PC-3 (cell line): ENCODE results near the gene ZXDC. TPM values are rescaled to one million over a fixed set of nuclear protein-coding genes. Genes with fewer than 3 reads are reported as not detected.

Experiments used
- ATAC-seq: fragments of 200-7000 bp; cut with Tn5 transposase; 2 replicates; pipeline ENCODE4 v1.9.1; 2020; ENCODE audit warnings: mild to moderate bottlenecking, moderate library complexity
- BruUV-seq: library from RNA; stranded (reverse); fragments of 400-500 nt; replicated peaks from 2 replicates; lab custom pipeline; 2021; lab: Mats Ljungman, UMichigan
- CTCF ChIA-PET: fragments of 300-600 bp; sonication (Branson Sonifier 250); formaldehyde crosslinking; loops from one replicate; lab custom pipeline; 2022; ENCODE audit warnings: antibody characterized with exemption; lab: Charles Lee
- POLR2A ChIA-PET: fragments of 300-600 bp; sonication (Branson Sonifier 250); formaldehyde crosslinking; loops from one replicate; lab custom pipeline; 2022; ENCODE audit warnings: antibody characterized with exemption; ENCODE audit not compliant: unreplicated experiment; lab: Charles Lee
- DNase-seq: peaks from one replicate; pipeline ENCODE4 v3.0.0-alpha.2; 2015
- H2AFZ ChIP-seq: fragments of 300-600 bp; sonication (generic); 2 replicates; pipeline ENCODE4 v1.6.0; 2016; ENCODE audit warnings: antibody characterized with exemption, low read length
- H3F3A ChIP-seq: fragments of 300-600 bp; sonication (generic); one replicate; pipeline ENCODE4 v1.6.0; 2017; ENCODE audit warnings: antibody characterized with exemption, low read length, control low read depth, mild to moderate bottlenecking; ENCODE audit not compliant: unreplicated experiment
- H3K27ac ChIP-seq: fragments of 300-600 bp; sonication (generic); 2 replicates; pipeline ENCODE4 v1.5.1; 2016; ENCODE audit warnings: mild to moderate bottlenecking, low read length
- H3K27me3 ChIP-seq: fragments of 300-600 bp; sonication (generic); 2 replicates; pipeline ENCODE4 v1.6.1; 2016; ENCODE audit warnings: low read length, mixed read lengths
- H3K36me3 ChIP-seq: fragments of 300-600 bp; sonication (generic); 2 replicates; pipeline ENCODE4 v1.6.1; 2016; ENCODE audit warnings: low read depth, mixed run types, low read length, mixed read lengths
- H3K4me1 ChIP-seq: fragments of 300-600 bp; sonication (generic); 2 replicates; pipeline ENCODE4 v1.5.1; 2016; ENCODE audit warnings: low read length; ENCODE audit not compliant: insufficient read depth
- H3K4me2 ChIP-seq: fragments of 300-600 bp; sonication (generic); 2 replicates; pipeline ENCODE4 v1.6.0; 2016; ENCODE audit warnings: low read length
- H3K4me3 ChIP-seq: fragments of 300-600 bp; sonication (generic); 2 replicates; pipeline ENCODE4 v1.5.1; 2016; ENCODE audit warnings: mild to moderate bottlenecking, low read length, mixed read lengths
- H3K79me2 ChIP-seq: fragments of 300-600 bp; sonication (generic); 2 replicates; pipeline ENCODE4 v1.6.1; 2017; ENCODE audit warnings: low read length, mixed read lengths
- H3K9ac ChIP-seq: fragments of 300-600 bp; sonication (generic); 2 replicates; pipeline ENCODE4 v1.6.0; 2016; ENCODE audit warnings: mild to moderate bottlenecking, low read length
- H3K9me2 ChIP-seq: fragments of 300-600 bp; sonication (generic); replicated peaks from 2 replicates; pipeline ENCODE4 v1.6.1; 2016; ENCODE audit warnings: mixed run types, low read length, mixed read lengths
- H3K9me3 ChIP-seq: fragments of 300-600 bp; sonication (generic); 2 replicates; pipeline ENCODE4 v1.6.1; 2016; ENCODE audit warnings: low read length, mixed read lengths
- H4K20me1 ChIP-seq: fragments of 300-600 bp; sonication (generic); 2 replicates; pipeline ENCODE4 v1.6.1; 2016; ENCODE audit warnings: low read length, mixed read lengths
- EZH2 ChIP-seq: fragments of 300-600 bp; sonication (generic); IDR thresholded peaks from one replicate; pipeline ENCODE4 v1.6.1; 2017; ENCODE audit warnings: antibody characterized with exemption, mild to moderate bottlenecking, low read length; ENCODE audit not compliant: unreplicated experiment
- EZH2phosphoT487 ChIP-seq: fragments of 300-600 bp; sonication (generic); IDR thresholded peaks from 2 replicates; pipeline ENCODE4 v1.6.1; 2018; ENCODE audit warnings: mild to moderate bottlenecking, antibody characterized with exemption, low read length, borderline replicate concordance
- intact Hi-C: fragments of 100-400 bp; cut with micrococcal nuclease; formaldehyde crosslinking; loops from 2 replicates; pipeline ENCODE4 v1.9.0; 2023
- total RNA-seq: library from RNA; depleted of rRNA; stranded (reverse); fragments of >200 nt; gene quantifications from 2 replicates; pipeline ENCODE4 v1.2.3, GENCODE V29; 2014
- TF ChIP-seq, protein P1 (sequence below): fragments of 300-600 bp; sonication (generic); conservative IDR thresholded peaks from 2 replicates; pipeline ENCODE4 v1.5.1; 2017; ENCODE audit warnings: antibody characterized with exemption, low read depth, mild to moderate bottlenecking, low read length

The ZXDC gene
- total RNA-seq, 1 experiment from 2014 or later, result 18.7 TPM

GRCh38 chr3:126490619-126491018 lies 14.9 kb upstream of the ZXDC start:
- DNase-seq (no peak), ATAC-seq (no peak)
- ChIA-PET POLR2A (no interaction called here), CTCF (no interaction called here)
- Histone ChIP-seq H3K4me3 (no peak overlapping the region), H3K9ac (no peak overlapping the region), H3K36me3 (no peaks in the 10 kb centered on the region), H2AFZ (no peak overlapping the region), H3K79me2 (no peaks in the 10 kb centered on the region), H3K4me1 (peaks cover 7% of the 10 kb centered on the region; the same call in 1 of the 2 replicates), H3K27me3 (no peaks in the 10 kb centered on the region), H3K27ac (no peak overlapping the region), H4K20me1 (no peaks in the 10 kb centered on the region), H3K4me2 (no peak overlapping the region), H3F3A (no peaks in the 10 kb centered on the region), H3K9me3 (no peaks in the 10 kb centered on the region), H3K9me2 (no peaks in the 10 kb centered on the region)
- TF ChIP-seq, protein P1, sequence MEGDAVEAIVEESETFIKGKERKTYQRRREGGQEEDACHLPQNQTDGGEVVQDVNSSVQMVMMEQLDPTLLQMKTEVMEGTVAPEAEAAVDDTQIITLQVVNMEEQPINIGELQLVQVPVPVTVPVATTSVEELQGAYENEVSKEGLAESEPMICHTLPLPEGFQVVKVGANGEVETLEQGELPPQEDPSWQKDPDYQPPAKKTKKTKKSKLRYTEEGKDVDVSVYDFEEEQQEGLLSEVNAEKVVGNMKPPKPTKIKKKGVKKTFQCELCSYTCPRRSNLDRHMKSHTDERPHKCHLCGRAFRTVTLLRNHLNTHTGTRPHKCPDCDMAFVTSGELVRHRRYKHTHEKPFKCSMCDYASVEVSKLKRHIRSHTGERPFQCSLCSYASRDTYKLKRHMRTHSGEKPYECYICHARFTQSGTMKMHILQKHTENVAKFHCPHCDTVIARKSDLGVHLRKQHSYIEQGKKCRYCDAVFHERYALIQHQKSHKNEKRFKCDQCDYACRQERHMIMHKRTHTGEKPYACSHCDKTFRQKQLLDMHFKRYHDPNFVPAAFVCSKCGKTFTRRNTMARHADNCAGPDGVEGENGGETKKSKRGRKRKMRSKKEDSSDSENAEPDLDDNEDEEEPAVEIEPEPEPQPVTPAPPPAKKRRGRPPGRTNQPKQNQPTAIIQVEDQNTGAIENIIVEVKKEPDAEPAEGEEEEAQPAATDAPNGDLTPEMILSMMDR, result peak; percentile 25; the same call in 1 of the 2 replicates
- no peak for TF ChIP-seq EZH2
- intact Hi-C loops, result no loop called here
- BruUV-seq, result no TSS peak

DNA sequence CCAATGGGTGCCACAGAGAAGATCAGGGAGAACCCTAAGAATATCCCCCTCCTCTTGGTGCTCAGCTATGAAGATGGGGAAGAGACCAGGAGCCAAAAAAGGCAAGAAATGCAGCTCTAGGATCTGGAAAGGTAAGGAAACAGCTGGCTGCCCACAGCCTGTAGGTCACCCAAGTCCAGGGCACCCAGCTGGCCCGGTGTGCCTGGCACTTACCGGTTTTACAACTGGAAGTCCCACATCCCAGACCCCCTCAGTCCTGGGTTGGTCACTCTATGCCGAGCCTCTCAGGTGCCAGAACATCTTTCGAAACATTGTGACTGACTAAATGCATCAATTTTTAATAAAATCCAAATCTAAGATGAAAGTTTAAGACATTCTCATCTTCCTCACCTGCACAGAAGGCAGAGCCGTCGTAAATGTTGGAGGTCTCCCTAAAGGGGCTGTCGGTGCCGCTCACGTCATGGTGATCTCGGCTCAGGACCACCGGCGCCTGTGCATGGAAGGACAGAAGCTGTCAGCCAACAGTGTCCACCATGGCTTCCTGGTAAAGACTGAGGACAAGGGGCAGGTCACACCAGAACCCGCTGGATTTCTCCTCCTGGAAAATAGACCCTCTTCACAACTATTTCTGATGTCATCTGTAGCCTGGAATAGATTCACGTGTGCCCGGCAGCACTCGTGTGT lies 13.3 kb upstream of the ZXDC start:
- no peak for DNase-seq
- no peak for ATAC-seq

GRCh38 chr3:126488185-126488584 lies 12.5 kb upstream of the ZXDC start:
- Histone ChIP-seq H3K9me3 (no peaks in the 10 kb centered on the region), H3K4me3 (no peak overlapping the region), H3K4me2 (no peak overlapping the region), H3K9ac (no peak overlapping the region), H3K4me1 (peaks cover 7% of the 10 kb centered on the region; the same call in 1 of the 2 replicates), H3K9me2 (no peaks in the 10 kb centered on the region), H3K27me3 (no peaks in the 10 kb centered on the region), H4K20me1 (no peaks in the 10 kb centered on the region), H3K27ac (no peak overlapping the region), H3K79me2 (no peaks in the 10 kb centered on the region), H3F3A (no peaks in the 10 kb centered on the region), H2AFZ (no peak overlapping the region), H3K36me3 (no peaks in the 10 kb centered on the region)
- ChIA-PET POLR2A (no interaction called here), CTCF (no interaction called here)
- ATAC-seq, result no peak
- intact Hi-C loops, result no loop called here
- no peak for DNase-seq
- no TSS peak for BruUV-seq
- TF ChIP-seq, protein P1, result no peak
- no peak for TF ChIP-seq EZH2
- TF ChIP-seq EZH2phosphoT487, result no peak

More for the DNA sequence above, 13.3 kb upstream of the ZXDC start:
- no peaks in the 10 kb centered on the region for H3K9me3 ChIP-seq
- H3K4me1 ChIP-seq, result peaks cover 7% of the 10 kb centered on the region; the same call in 1 of the 2 replicates
- TF ChIP-seq EZH2phosphoT487, result no peak
- TF ChIP-seq EZH2, result no peak
- TF ChIP-seq, protein P1, result no peak
- no peaks in the 10 kb centered on the region for H3K9me2 ChIP-seq
- no peak overlapping the region for H3K4me2 ChIP-seq
- no peak overlapping the region for H3K4me3 ChIP-seq
- ChIA-PET CTCF (no interaction called here), POLR2A (no interaction called here)
- no peaks in the 10 kb centered on the region for H4K20me1 ChIP-seq
- no peaks in the 10 kb centered on the region for H3K36me3 ChIP-seq
- H3K79me2 ChIP-seq, result no peaks in the 10 kb centered on the region
- no TSS peak for BruUV-seq
- no peak overlapping the region for H2AFZ ChIP-seq
- H3K9ac ChIP-seq, result no peak overlapping the region
- H3K27ac ChIP-seq, result no peak overlapping the region
- no peaks in the 10 kb centered on the region for H3K27me3 ChIP-seq
- no peaks in the 10 kb centered on the region for H3F3A ChIP-seq
- intact Hi-C loops, result no loop called here
